ENCODE data around the gene WDR54. TPM values are rescaled to one million over a fixed set of nuclear protein-coding genes. Genes with fewer than 3 reads are reported as not detected.

Gene WDR54
- polyA plus RNA-seq, 2 of the 4 experiments (the other 2 are of a cell fraction), result 47.4 to 62.5 TPM

DNA sequence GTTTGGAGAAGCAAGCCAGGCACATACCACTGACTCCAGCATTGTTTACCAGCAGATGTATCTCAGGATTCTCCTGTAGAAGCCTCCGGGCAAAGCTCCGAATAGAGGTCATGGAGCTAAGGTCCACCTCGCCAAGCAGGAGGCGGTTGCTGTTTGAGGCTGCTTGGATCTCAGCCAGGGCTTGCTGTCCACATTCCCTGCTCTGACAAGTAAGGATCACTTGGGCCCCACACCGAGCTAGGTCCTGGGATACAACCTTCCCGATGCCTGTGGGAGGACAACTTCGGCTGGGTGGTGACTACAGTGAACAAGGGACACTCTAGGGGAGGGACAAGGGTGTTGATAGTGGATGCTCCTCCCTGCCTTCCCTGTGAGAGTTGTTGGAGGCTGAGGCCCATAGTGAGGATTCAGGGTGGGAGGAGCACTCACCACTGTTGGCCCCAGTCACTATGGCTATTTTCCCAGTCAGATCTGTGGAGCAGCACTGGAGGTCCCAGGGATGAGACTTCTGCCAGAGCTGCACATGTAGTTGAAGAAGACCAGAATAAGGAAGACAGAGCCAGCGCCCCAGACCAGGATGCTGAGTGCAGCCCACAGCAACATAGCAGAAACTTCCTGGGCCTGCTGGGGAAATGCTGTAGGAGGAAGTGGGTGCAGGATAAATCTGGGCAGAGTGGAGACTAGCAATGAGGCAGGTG is 8.4 kb upstream of the WDR54 start:
- no peak; a peak in 1 of 6 replicates for ATAC-seq
- Histone ChIP-seq H3K4me1 (no peaks in the 10 kb centered on the region), H3K4me3 (no peak overlapping the region), H3K27ac (no peak overlapping the region), H3K4me2 (no peak overlapping the region), H3K9me3 (no peaks in the 10 kb centered on the region)
- CTCF ChIA-PET, result interaction anchor here (0.7 to 3.0 kb wide), 5 partner anchors 12 to 26 kb away, joined by 3 to 16 read pairs (median 4); no protein-coding TSS in a partner anchor
- TF ChIP-seq JUN (IDR thresholded peaks at IDR 0.05) (no peak), E2F6 (IDR thresholded peaks at IDR 0.05; ENCODE audit: borderline replicate concordance, low read depth) (no peak), REST (IDR thresholded peaks at IDR 0.05) (no peak), HMGXB4 (CRISPR knock-in tag; IDR thresholded peaks at IDR 0.05; ENCODE audit: borderline replicate concordance) (no peak), ESRRA (IDR thresholded peaks at IDR 0.05; ENCODE audit: borderline replicate concordance, low read length) (no peak), NPAS2 (CRISPR knock-in tag; IDR thresholded peaks at IDR 0.05; ENCODE audit: borderline replicate concordance) (no peak), NR3C1 (IDR thresholded peaks at IDR 0.05) (no peak), EP300 (IDR thresholded peaks at IDR 0.05) (no peak), SMC3 (IDR thresholded peaks at IDR 0.05) (no peak), HOXB5 (CRISPR knock-in tag; IDR thresholded peaks at IDR 0.05) (no peak), KDM1A (IDR thresholded peaks at IDR 0.05; ENCODE audit: low read depth) (no peak), FOXS1 (CRISPR knock-in tag; IDR thresholded peaks at IDR 0.05) (no peak), JUNB (IDR thresholded peaks at IDR 0.05) (no peak), MAZ (IDR thresholded peaks at IDR 0.05; ENCODE audit: borderline replicate concordance, low read depth, low read length) (no peak), BHLHE40 (IDR thresholded peaks at IDR 0.05; ENCODE audit: low read depth, low read length) (no peak)
- TF ChIP-seq, protein P1, sequence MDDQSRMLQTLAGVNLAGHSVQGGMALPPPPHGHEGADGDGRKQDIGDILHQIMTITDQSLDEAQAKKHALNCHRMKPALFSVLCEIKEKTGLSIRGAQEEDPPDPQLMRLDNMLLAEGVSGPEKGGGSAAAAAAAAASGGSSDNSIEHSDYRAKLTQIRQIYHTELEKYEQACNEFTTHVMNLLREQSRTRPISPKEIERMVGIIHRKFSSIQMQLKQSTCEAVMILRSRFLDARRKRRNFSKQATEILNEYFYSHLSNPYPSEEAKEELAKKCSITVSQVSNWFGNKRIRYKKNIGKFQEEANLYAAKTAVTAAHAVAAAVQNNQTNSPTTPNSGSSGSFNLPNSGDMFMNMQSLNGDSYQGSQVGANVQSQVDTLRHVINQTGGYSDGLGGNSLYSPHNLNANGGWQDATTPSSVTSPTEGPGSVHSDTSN (IDR thresholded peaks at IDR 0.05), result no peak
- POLR2A ChIA-PET, result interaction anchor here (1.3 kb wide), 1 partner anchor 45 kb away, joined by 4 read pairs; the partner anchor contains the start of gene WBP1
- DNase-seq (ENCODE audit: low read depth in 1 of 2, low spot score in 1 of 2), result no peak
- WGBS (ENCODE audit: missing lambda C conversion rate), result 67% methylated on average over 8 of the region's 8 CpGs
- FAIRE-seq, result no peak

DNA sequence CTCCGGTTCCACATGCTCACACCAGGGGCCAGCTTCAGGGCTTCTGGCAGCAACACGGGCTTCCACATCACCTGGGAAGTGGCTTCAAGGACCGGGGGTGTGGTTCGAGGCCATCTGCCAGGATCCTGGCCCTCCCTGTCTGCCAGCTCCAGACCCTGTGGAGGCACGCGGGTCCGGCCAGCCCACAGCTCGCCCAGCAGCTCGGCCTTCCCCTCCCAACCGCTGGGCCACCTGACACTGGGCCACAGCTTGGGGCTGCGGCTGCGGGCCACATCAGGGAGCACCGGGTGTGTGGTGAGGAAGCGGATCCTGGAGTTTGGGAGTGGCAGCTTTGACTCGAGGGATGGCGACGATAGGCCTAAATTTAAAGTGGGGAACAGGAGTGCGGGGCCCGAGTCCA is 7.1 kb upstream of the WDR54 start:
- 85% methylated on average over 19 of the region's 19 CpGs for WGBS (ENCODE audit: missing lambda C conversion rate)
- no peak for DNase-seq (ENCODE audit: low read depth in 1 of 2, low spot score in 1 of 2)
- TF ChIP-seq GATA3 (IDR thresholded peaks at IDR 0.05; ENCODE audit: borderline replicate concordance) (no peak), POLR2A (IDR thresholded peaks at IDR 0.05; ENCODE audit: low read length) (no peak), SREBF2 (IDR thresholded peaks at IDR 0.05) (no peak), ZNF302 (CRISPR knock-in tag; IDR thresholded peaks at IDR 0.05) (no peak), NPAS2 (CRISPR knock-in tag; IDR thresholded peaks at IDR 0.05; ENCODE audit: borderline replicate concordance) (no peak), USF2 (IDR thresholded peaks at IDR 0.05) (no peak), FOSL2 (IDR thresholded peaks at IDR 0.05) (no peak), FOSL2 (CRISPR knock-in tag; IDR thresholded peaks at IDR 0.05) (no peak), MAFK (IDR thresholded peaks at IDR 0.05; ENCODE audit: partially characterized antibody) (no peak), FOSB (CRISPR knock-in tag; IDR thresholded peaks at IDR 0.05) (no peak), CBX8 (IDR thresholded peaks at IDR 0.05) (no peak), RNF2 (IDR thresholded peaks at IDR 0.05; ENCODE audit: borderline replicate concordance, low read depth) (no peak), BCL3 (IDR thresholded peaks at IDR 0.05) (no peak), KDM1A (IDR thresholded peaks at IDR 0.05; ENCODE audit: low read depth) (no peak)
- no peak overlapping the region for H3K4me3 ChIP-seq
- no peak overlapping the region for H3K27ac ChIP-seq
- no peak for ATAC-seq
- no peaks in the 10 kb centered on the region for H3K4me1 ChIP-seq
- no peak overlapping the region for H3K4me2 ChIP-seq
- no peak for FAIRE-seq
- ChIA-PET CTCF (interaction anchor here (3.0 kb wide), 1 partner anchor 23 kb away, joined by 16 read pairs; no protein-coding TSS in a partner anchor), POLR2A (no interaction called here)
- H3K9me3 ChIP-seq, result no peaks in the 10 kb centered on the region

Measured in A549 (cell line).